ENCODE results near the gene ADPRHL1.
"Not testable (repeated sequence)": the region's sequence is repeated elsewhere in the genome, so short reads cannot be mapped to it uniquely, and the experiment has no call there.

The ADPRHL1 gene

DNA sequence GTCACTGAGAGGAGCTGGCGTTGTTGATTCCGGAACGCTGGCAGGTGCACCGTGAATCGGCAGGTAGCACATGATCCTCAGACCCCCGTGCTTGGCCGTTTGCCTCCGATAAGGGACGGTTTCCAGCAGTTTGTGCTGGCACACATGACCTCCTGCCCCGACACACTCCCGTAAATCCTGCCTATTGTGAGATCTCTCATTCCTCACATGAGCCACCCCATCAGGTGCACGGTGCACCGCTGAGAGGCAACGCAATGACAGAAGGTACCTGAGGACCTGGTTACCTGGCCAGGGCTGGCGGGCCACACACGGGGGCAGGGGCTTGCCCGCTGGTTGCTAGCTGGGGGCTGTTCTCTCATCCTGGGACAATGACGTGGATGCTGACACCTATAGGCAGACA, 2.1 kb upstream of the ADPRHL1 start:
- TF ChIP-seq, protein P1, sequence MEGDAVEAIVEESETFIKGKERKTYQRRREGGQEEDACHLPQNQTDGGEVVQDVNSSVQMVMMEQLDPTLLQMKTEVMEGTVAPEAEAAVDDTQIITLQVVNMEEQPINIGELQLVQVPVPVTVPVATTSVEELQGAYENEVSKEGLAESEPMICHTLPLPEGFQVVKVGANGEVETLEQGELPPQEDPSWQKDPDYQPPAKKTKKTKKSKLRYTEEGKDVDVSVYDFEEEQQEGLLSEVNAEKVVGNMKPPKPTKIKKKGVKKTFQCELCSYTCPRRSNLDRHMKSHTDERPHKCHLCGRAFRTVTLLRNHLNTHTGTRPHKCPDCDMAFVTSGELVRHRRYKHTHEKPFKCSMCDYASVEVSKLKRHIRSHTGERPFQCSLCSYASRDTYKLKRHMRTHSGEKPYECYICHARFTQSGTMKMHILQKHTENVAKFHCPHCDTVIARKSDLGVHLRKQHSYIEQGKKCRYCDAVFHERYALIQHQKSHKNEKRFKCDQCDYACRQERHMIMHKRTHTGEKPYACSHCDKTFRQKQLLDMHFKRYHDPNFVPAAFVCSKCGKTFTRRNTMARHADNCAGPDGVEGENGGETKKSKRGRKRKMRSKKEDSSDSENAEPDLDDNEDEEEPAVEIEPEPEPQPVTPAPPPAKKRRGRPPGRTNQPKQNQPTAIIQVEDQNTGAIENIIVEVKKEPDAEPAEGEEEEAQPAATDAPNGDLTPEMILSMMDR (IDR thresholded peaks at IDR 0.05; ENCODE audit: control insufficient read depth, extremely low read depth, insufficient read depth) = no peak
- H3K4me3 ChIP-seq (ENCODE audit: low read depth, low read length) = no peak overlapping the region
- no peak for DNase-seq (ENCODE audit: low read depth)

- no peak for DNase-seq (ENCODE audit: low read depth)
- TF ChIP-seq, protein P1 (IDR thresholded peaks at IDR 0.05; ENCODE audit: control insufficient read depth, extremely low read depth, insufficient read depth) = no peak
- H3K4me3 ChIP-seq (ENCODE audit: low read depth, low read length) = no peak overlapping the region
Measured at GRCh38 chr13:113454936-113455335, 1.6 kb upstream of the ADPRHL1 start.

- TF ChIP-seq, protein P1 (IDR thresholded peaks at IDR 0.05; ENCODE audit: control insufficient read depth, extremely low read depth, insufficient read depth) = no peak
- no peak overlapping the region for H3K4me3 ChIP-seq (ENCODE audit: low read depth, low read length)
- DNase-seq (ENCODE audit: low read depth) = no peak
Measured at GRCh38 chr13:113452466-113452865, 822 bp downstream of the ADPRHL1 start.

DNA sequence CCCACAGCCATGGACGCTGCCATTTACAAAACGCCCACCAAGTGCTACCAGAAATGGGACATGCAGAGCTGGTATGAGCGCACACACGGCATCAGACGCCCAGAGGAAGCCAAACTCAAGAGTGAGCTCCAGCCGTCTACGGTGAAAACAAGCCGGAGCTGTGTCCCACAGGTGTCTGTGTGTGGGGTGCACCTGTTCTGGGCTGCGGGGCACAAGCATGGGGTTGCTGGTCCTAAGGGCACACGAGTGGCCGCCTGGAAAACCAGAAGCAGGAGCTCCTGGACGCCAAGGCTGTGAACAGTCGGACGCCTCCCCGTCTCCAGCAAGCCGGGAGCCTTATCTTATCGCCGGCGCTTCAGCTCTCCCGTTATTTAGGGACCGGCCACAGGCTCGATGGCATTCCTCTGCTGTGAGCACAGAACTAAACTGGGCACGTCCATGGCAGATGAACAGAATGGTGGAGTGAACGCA, 1.3 kb downstream of the ADPRHL1 start:
- no peak for DNase-seq (ENCODE audit: low read depth)
- no peak overlapping the region for H3K4me3 ChIP-seq (ENCODE audit: low read depth, low read length)
- TF ChIP-seq, protein P1 (IDR thresholded peaks at IDR 0.05; ENCODE audit: control insufficient read depth, extremely low read depth, insufficient read depth) = no peak

DNA sequence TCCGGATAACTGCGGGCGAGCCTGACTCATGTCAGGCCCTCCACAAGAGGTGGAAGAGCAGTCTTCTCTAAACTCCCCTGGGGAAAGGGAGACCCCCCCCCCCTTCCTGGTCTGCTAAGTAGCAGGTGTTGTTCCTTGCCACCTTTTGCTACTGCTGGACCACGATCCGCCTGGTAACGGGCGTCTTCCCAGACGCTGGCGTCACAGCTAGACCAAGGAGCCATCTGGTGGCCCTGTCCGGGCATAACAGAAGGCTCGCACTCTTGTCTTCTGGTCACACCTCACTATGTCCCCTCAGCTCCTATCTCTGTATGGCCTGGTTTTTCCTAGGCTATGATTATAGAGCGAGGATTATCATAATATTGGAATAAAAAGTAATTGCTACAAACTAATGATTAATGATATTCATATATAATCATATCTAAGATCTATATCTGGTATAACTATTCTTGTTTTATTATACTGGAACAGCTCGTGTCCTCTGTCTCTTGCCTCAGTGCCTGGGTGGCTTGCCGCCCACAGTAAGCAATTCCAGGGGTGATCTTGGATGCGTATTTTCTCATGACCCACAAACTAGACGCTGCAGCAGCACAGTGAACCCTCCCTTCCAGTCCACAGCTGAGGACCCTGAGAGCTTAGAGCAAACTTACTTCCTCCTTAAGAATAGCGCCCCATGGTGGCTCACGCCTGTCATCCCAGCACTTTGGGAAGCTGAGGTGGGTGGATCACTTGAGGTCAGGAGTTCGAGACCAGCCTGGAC, 2.2 kb downstream of the ADPRHL1 start:
- TF ChIP-seq, protein P1 (IDR thresholded peaks at IDR 0.05; ENCODE audit: control insufficient read depth, extremely low read depth, insufficient read depth) = peak; percentile 48
- not testable (repeated sequence) for DNase-seq (ENCODE audit: low read depth)

DNA sequence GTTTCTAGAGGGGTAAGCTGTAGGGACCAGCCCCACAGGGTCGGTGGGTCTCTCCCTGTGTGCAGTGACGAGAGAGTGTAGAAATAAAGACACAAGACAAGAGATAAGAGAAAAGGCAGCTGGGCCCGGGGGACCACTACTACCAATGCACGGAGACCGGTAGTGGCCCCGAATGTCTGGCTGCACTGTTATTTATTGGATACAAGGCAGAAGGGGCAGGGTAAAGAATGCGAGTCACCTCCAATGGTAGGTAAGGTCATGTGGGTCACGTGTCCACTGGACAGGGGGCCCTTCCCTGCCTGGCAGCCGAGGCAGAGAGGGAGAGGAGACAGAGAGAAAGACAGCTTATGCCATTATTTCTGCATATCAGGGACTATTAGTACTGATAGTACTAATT, 2.9 kb downstream of the ADPRHL1 start:
- H3K4me3 ChIP-seq (ENCODE audit: low read depth, low read length) = peak overlapping the region; percentile 62

More for the DNA sequence above, 2.2 kb downstream of the ADPRHL1 start:
- H3K4me3 ChIP-seq (ENCODE audit: low read depth, low read length) = not testable (repeated sequence)

DNA sequence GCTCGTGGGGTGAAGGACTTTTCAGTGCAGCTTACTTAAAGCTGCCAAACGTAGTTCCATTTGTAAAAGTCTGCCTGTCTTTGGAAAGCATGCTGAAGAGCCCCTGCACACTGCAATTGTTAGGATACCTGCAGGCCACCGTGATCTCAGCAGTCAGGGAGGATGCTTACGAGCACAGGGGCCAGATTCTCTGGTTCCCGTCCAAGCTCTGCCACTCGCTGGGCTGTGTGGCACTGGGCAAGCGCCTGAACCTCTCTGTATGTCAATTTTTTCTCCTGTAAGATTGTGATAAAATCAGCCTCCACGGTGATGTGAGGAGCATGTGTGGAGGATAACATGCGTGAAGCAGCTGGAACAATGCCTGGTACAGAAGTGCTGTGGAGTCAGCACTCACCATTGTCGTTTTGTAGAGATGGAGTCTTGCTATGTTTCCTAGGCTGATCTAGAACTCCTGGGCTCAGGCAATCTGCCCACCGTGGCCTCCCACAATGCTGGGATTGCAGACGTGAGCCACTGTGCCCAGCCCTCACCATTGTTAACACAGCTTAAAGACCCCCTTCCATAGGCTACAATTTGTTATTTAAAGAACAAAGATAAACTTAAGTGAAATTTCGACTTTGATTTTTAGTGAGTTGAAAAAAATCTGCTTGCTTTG, 3.5 kb downstream of the ADPRHL1 start:
- DNase-seq (ENCODE audit: low read depth) = no peak
- peak overlapping the region; percentile 62 for H3K4me3 ChIP-seq (ENCODE audit: low read depth, low read length)
- TF ChIP-seq, protein P1 (IDR thresholded peaks at IDR 0.05; ENCODE audit: control insufficient read depth, extremely low read depth, insufficient read depth) = no peak

More for the DNA sequence above, 2.9 kb downstream of the ADPRHL1 start:
- not testable (repeated sequence) for DNase-seq (ENCODE audit: low read depth)

Data from LNCaP clone FGC (cell line).